CD4-positive, alpha-beta T cell (primary cell): ENCODE results near the gene RAB9B. TPM values are rescaled to one million over a fixed set of nuclear protein-coding genes. Genes with fewer than 3 reads are reported as not detected.

Source experiments
- ATAC-seq: fragments of 200-7000 bp; cut with Tn5 transposase; one replicate; pipeline ENCODE4 v1.10.0; 2022; ENCODE audit warnings: mild to moderate bottlenecking; ENCODE audit not compliant: poor library complexity
- CTCF ChIA-PET: fragments of 350-600 bp; sonication (Branson Sonifier 250); formaldehyde crosslinking; loops from one replicate; lab custom pipeline; 2021; ENCODE audit warnings: antibody characterized with exemption, inconsistent platforms; lab: Charles Lee
- POLR2A ChIA-PET: fragments of 350-600 bp; sonication (Branson Sonifier 250); formaldehyde crosslinking; loops from one replicate; lab custom pipeline; 2021; ENCODE audit warnings: antibody characterized with exemption, inconsistent platforms; lab: Charles Lee
- DNase-seq, 14 experiments: peaks; one replicate each; pipeline ENCODE4 v3.0.0-alpha.2; 2013 to 2020; ENCODE audit warnings: mixed read lengths in 2 of 14
- H3K27ac ChIP-seq, 2 donors: one replicate each; pipeline versions ENCODE4 v1.5.1 to v1.7.0; 2013; ENCODE audit warnings: low read length in 2 of 2, low read depth in 1 of 2, mild to moderate bottlenecking in 1 of 2
- H3K27me3 ChIP-seq, 2 experiments: 1 replicate in 1 of 2; 2 replicates in 1 of 2; pipeline versions ENCODE4 v1.6.1 to v1.7.0; 2013; ENCODE audit warnings: low read length in 2 of 2, control low read depth in 1 of 2, mild to moderate bottlenecking in 1 of 2, moderate library complexity in 1 of 2; ENCODE audit not compliant: insufficient read depth in 2 of 2, control insufficient read depth in 1 of 2
- H3K36me3 ChIP-seq: one replicate; pipeline ENCODE4 v1.6.1; 2013; ENCODE audit warnings: low read length, control low read depth; ENCODE audit not compliant: insufficient read depth
- H3K4me1 ChIP-seq: one replicate; pipeline ENCODE4 v1.6.1; 2013; ENCODE audit warnings: low read length, control low read depth; ENCODE audit not compliant: insufficient read depth
- H3K4me3 ChIP-seq: one replicate; pipeline ENCODE4 v1.5.1; 2013; ENCODE audit warnings: mild to moderate bottlenecking, low read length, moderate library complexity
- H3K9me3 ChIP-seq, 2 experiments: 1 replicate in 1 of 2; 2 replicates in 1 of 2; pipeline versions ENCODE4 v1.6.1 to v1.7.0; 2013; ENCODE audit warnings: low read length in 2 of 2, mild to moderate bottlenecking in 2 of 2, control low read depth in 1 of 2, moderate library complexity in 1 of 2; ENCODE audit not compliant: control insufficient read depth in 1 of 2, insufficient read depth in 1 of 2
- H3K27ac Mint-ChIP-seq: one replicate; pipeline ENCODE4 v1.8.0; 2020; ENCODE audit warnings: mixed read lengths
- H3K27me3 Mint-ChIP-seq: one replicate; pipeline ENCODE4 v1.8.0; 2021; ENCODE audit warnings: mixed read lengths
- H3K36me3 Mint-ChIP-seq: one replicate; pipeline ENCODE4 v1.8.0; 2021; ENCODE audit warnings: low read depth, mixed read lengths
- H3K4me1 Mint-ChIP-seq: one replicate; pipeline ENCODE4 v1.8.0; 2021; ENCODE audit warnings: low read depth, mixed read lengths
- H3K4me3 Mint-ChIP-seq: one replicate; pipeline ENCODE4 v1.8.0; 2020; ENCODE audit warnings: mild to moderate bottlenecking, mixed read lengths
- H3K9me3 Mint-ChIP-seq: one replicate; pipeline ENCODE4 v1.8.0; 2020; ENCODE audit warnings: mixed read lengths
- intact Hi-C, 2 experiments: fragments of 100-400 bp; cut with DNase I in 1 of 2; cut with micrococcal nuclease in 1 of 2; formaldehyde crosslinking; loops; one replicate each; pipeline versions ENCODE4 v1.15.1 to v1.9.0; 2023 to 2025; cut with DNase I, micrococcal nuclease
- total RNA-seq, 174 experiments: library from RNA in 2 of 174; stranded (reverse) in 2 of 174; gene quantifications; one replicate each; pipeline ENCODE4 v1.2.3 and lab custom pipeline; 2021 to 2026
- TF ChIP-seq, protein P1 (sequence below): fragments of 200-600 bp; IDR thresholded peaks from one replicate; pipeline ENCODE4 v1.8.0; 2022; ENCODE audit warnings: antibody characterized with exemption, mild to moderate bottlenecking

The RAB9B gene
- total RNA-seq, 2 experiments from 2014 or later: 0.11 TPM; not detected in 1

DNA sequence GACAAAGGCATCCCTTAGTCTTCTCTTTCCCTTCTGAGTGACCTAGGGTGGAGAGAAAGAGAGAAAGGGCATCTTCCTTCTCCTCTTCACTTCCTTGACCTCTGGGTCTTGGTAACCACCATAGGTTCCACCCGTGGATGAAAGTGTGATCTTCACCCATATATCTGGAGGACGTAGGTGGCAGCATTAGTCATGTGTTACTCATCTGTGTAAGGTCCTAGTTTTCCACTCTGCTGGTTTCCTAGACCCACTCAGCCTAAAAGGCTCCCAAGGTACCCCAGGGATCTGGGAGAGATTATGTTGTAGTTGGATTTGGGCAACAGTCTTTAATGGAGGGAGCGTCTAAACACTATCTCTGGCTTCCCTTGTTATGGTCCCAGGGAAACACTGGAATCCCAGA is 45.5 kb upstream of the RAB9B start:
- Histone ChIP-seq H3K36me3 (no peaks in the 10 kb centered on the region), H3K4me1 (no peaks in the 10 kb centered on the region), H3K9me3 (no peaks in the 10 kb centered on the region), H3K4me3 (no peak overlapping the region), H3K27ac (no peak overlapping the region), H3K27me3 (no peaks in the 10 kb centered on the region)
- intact Hi-C loops: no loop called here
- ChIA-PET CTCF (no interaction called here), POLR2A (no interaction called here)
- Mint-ChIP-seq H3K4me1 (no peaks in the 10 kb centered on the region), H3K4me3 (no peak overlapping the region), H3K27me3 (no peaks in the 10 kb centered on the region), H3K9me3 (no peaks in the 10 kb centered on the region), H3K36me3 (no peaks in the 10 kb centered on the region), H3K27ac (no peak overlapping the region)
- DNase-seq (no peak), ATAC-seq (no peak)
- TF ChIP-seq, protein P1, sequence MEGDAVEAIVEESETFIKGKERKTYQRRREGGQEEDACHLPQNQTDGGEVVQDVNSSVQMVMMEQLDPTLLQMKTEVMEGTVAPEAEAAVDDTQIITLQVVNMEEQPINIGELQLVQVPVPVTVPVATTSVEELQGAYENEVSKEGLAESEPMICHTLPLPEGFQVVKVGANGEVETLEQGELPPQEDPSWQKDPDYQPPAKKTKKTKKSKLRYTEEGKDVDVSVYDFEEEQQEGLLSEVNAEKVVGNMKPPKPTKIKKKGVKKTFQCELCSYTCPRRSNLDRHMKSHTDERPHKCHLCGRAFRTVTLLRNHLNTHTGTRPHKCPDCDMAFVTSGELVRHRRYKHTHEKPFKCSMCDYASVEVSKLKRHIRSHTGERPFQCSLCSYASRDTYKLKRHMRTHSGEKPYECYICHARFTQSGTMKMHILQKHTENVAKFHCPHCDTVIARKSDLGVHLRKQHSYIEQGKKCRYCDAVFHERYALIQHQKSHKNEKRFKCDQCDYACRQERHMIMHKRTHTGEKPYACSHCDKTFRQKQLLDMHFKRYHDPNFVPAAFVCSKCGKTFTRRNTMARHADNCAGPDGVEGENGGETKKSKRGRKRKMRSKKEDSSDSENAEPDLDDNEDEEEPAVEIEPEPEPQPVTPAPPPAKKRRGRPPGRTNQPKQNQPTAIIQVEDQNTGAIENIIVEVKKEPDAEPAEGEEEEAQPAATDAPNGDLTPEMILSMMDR: no peak

DNA sequence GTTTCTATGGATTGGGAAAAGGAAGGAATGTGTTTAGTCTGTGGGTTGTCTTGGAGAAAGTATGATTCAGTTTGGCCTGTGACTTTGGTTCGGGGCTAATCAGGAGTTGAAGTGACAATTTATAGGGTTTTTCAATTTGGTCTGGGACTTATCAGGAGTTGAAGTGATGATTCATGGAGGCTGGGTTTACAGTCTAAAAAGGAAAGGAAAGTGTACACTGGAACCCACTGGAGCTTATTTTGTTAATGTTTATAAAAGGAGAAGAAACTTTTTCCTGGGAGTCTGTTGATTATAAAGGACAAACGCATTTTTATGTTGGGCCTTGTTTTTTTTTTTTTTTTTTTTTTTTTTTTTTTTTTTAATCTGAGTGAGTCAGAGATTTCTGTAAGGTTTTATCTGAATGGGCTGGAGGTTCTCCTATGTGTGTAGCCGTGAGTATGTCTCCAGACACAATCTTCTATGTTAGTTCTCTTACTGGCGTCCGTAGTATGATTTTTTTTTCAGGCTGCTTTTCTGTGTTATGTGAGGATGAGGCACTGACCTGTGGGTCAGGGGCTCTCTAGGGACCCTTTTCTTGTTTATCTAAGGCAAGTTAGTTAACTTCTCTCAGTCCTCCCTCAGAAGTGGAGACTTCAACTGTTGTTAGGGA is 33.0 kb upstream of the RAB9B start:
- no peaks in the 10 kb centered on the region for H3K9me3 ChIP-seq
- no peaks in the 10 kb centered on the region for H3K36me3 ChIP-seq
- Mint-ChIP-seq H3K27ac (no peak overlapping the region), H3K4me3 (no peak overlapping the region), H3K36me3 (no peaks in the 10 kb centered on the region), H3K9me3 (no peaks in the 10 kb centered on the region), H3K4me1 (no peaks in the 10 kb centered on the region), H3K27me3 (no peaks in the 10 kb centered on the region)
- H3K27ac ChIP-seq: no peak overlapping the region
- ChIA-PET POLR2A (no interaction called here), CTCF (interaction anchor here (0.6 kb wide), 1 partner anchor 660 kb away, joined by 3 read pairs; no protein-coding TSS in a partner anchor)
- H3K27me3 ChIP-seq: no peaks in the 10 kb centered on the region
- TF ChIP-seq, protein P1: no peak
- no peak for ATAC-seq
- no peak for DNase-seq
- H3K4me3 ChIP-seq: no peak overlapping the region
- intact Hi-C loops: no loop called here
- H3K4me1 ChIP-seq: no peaks in the 10 kb centered on the region

DNA sequence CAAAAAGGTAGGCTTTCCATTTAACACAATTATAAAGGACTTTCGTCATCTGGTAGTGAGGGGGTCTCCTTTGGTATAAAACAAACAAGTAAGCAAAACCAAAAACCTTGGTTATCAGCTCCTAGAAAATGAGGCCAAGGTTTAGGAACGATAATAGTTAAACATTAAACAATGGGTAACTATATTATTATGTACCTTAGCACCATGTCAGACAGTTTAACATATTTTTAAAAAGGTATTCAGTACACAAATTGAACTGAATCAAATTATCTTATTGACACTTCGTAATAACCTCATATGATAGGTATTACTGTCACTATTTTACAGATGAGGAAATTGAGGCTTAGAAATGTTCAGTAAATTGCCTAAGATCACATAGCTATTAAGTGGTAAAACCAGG is 32.1 kb upstream of the RAB9B start:
- no peaks in the 10 kb centered on the region for H3K27me3 ChIP-seq
- no peaks in the 10 kb centered on the region for H3K4me1 ChIP-seq
- POLR2A ChIA-PET: no interaction called here
- intact Hi-C loops: no loop called here
- no peaks in the 10 kb centered on the region for H3K9me3 ChIP-seq
- H3K36me3 ChIP-seq: no peaks in the 10 kb centered on the region
- Mint-ChIP-seq H3K4me3 (no peak overlapping the region), H3K36me3 (no peaks in the 10 kb centered on the region), H3K9me3 (no peaks in the 10 kb centered on the region), H3K27ac (no peak overlapping the region), H3K27me3 (no peaks in the 10 kb centered on the region), H3K4me1 (no peaks in the 10 kb centered on the region)
- no peak overlapping the region for H3K4me3 ChIP-seq
- TF ChIP-seq, protein P1: no peak
- CTCF ChIA-PET: no interaction called here
- ATAC-seq: no peak
- no peak for DNase-seq
- no peak overlapping the region for H3K27ac ChIP-seq
